Activated naive CD4-positive, alpha-beta T cell treated with anti-CD3 and anti-CD28 coated beads, Interleukin-2, amount 10 ng/mL, durations not matched to agents 7 days and 5 days (primary cell): ENCODE data around the gene ZNF500.
"Not testable (repeated sequence)": the region's sequence is repeated elsewhere in the genome, so short reads cannot be mapped to it uniquely, and the experiment has no call there.

ENCODE experiments used
- CTCF ChIA-PET: fragments of 350-600 bp; sonication (Branson Sonifier 250); formaldehyde crosslinking; loops from one replicate; lab custom pipeline; 2021; ENCODE audit warnings: antibody characterized with exemption; lab: Charles Lee
- DNase-seq: peaks from one replicate; pipeline ENCODE4 v3.0.0-alpha.2; 2020
- H3K27ac Mint-ChIP-seq: one replicate; pipeline ENCODE4 v1.8.0; 2021; ENCODE audit warnings: mild to moderate bottlenecking, moderate library complexity, mixed read lengths
- H3K27me3 Mint-ChIP-seq: one replicate; pipeline ENCODE4 v1.8.0; 2021; ENCODE audit warnings: mild to moderate bottlenecking, mixed read lengths
- H3K36me3 Mint-ChIP-seq: one replicate; pipeline ENCODE4 v1.8.0; 2021; ENCODE audit warnings: mixed read lengths
- H3K4me1 Mint-ChIP-seq: one replicate; pipeline ENCODE4 v1.8.0; 2021; ENCODE audit warnings: mixed read lengths
- H3K4me3 Mint-ChIP-seq: one replicate; pipeline ENCODE4 v1.8.0; 2021; ENCODE audit warnings: mild to moderate bottlenecking, moderate library complexity, mixed read lengths
- H3K9me3 Mint-ChIP-seq: one replicate; pipeline ENCODE4 v1.8.0; 2021; ENCODE audit warnings: mixed read lengths

ZNF500 gene

DNA sequence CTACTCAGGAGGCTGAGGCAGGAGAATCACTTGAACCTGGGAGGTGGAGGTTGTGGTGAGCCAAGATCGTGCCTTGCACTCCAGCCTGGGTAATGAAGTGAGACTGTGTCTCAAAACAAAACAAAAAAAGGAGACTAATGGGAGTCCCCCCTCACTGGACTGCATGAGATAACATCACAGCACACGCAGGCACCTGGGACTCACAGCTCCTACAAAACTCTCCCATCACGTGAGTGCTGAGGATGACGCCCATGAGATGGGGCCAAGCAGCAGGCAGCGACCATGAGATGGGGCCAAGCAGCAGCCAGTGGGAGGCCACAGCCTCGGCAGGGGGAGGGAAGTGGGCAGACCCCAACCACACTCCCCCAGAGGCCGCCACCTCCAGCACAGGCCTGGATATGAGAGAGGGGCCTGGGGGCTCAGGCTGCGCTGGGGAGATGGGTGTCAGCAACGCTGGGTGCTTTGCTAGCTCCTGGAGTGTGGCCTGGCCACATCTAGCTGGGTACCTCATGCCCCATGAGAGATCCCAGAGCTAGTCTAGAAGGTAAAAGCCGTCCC is 17.2 kb downstream of the ZNF500 start:
- no peak for DNase-seq
- CTCF ChIA-PET = interaction anchor here (0.8 kb wide), 1 partner anchor 14 kb away, joined by 3 read pairs; no protein-coding TSS in a partner anchor
- H3K4me3 Mint-ChIP-seq = no peak overlapping the region
- H3K9me3 Mint-ChIP-seq = no peaks in the 10 kb centered on the region
- H3K27me3 Mint-ChIP-seq = no peaks in the 10 kb centered on the region
- H3K36me3 Mint-ChIP-seq = peaks cover 8% of the 10 kb centered on the region
- no peak overlapping the region for H3K27ac Mint-ChIP-seq
- H3K4me1 Mint-ChIP-seq = peaks cover 14% of the 10 kb centered on the region

DNA sequence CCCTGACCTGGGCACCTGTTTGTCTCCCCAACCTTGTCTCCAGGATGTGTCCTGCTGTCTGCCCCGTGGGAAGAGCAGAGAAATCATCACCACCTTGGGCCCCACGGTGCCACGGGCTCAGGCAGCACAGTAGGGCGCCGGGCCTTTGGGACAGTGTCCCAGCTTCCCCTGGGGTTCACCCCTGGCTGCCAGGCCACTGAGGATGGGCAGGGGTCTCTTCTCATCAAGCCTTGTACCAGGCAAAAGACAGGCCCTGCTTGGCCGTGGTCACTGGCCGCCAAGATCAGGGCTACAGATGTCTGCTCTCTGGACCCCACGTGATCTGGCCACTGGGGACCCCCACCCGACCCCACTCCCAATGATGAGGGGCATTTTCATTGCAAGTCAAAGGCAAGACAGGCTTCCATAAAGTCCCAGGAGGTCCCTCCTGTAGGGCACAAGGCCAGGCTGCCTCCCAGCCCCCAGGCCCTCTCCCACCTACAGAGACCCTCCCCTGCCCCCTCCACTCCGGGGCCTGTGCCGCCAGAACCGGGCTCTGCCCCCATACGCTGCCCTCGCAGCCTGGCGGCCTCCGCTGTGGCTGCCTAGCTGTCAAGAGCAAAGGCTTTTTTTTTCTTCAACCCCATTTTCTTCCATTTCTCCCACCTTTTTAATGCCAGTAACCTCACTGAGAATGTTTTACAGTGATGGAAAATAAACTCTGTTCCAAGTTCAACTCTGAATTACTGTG is 18.1 kb downstream of the ZNF500 start:
- CTCF ChIA-PET = no interaction called here
- Mint-ChIP-seq H3K9me3 (no peaks in the 10 kb centered on the region), H3K27ac (peak overlapping the region; percentile 79), H3K36me3 (peaks cover 6% of the 10 kb centered on the region), H3K4me1 (peaks cover 14% of the 10 kb centered on the region), H3K4me3 (no peak overlapping the region), H3K27me3 (no peaks in the 10 kb centered on the region)
- DNase-seq = no peak

DNA sequence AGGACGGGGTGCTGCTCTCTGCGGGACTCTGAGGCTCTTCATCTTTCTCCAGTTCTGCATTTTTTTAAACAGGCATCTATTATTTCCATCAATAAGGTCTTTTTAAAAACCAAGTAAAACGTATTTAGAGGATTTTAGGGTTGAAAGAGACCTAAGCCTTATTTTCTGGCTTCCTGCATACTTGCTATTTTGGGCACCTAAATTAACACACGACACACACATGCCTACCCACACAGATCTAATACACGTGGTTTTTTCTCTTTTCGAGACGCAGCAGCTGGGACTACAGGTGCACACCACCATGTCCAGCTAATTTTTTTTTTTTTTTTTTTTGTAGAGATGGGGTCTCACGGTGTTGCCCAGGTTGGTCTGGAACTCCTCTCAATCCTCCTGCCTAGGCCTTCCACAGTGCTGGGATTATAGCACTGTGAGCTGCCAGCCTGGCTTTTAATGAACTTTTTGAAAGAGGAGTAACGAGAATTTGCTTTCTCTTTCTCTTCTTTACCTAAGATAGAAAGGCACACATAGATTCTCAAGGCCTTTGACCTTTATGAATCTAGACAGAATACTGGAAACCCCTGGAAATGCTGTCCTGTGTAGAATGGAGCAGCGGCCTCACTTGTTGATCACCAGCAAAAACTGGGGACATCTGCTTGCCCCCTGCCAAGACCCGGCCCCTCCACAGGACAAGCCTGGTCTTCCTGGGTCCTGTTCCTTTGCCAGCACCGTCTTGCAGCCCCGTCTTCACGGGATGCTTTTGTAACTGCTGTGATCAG is 18.9 kb downstream of the ZNF500 start:
- Mint-ChIP-seq H3K9me3 (no peaks in the 10 kb centered on the region), H3K4me3 (no peak overlapping the region), H3K36me3 (peaks cover 4% of the 10 kb centered on the region), H3K4me1 (peaks cover 20% of the 10 kb centered on the region), H3K27ac (peak overlapping the region; percentile 79), H3K27me3 (peaks cover 5% of the 10 kb centered on the region)
- no peak for DNase-seq
- CTCF ChIA-PET = no interaction called here

DNA sequence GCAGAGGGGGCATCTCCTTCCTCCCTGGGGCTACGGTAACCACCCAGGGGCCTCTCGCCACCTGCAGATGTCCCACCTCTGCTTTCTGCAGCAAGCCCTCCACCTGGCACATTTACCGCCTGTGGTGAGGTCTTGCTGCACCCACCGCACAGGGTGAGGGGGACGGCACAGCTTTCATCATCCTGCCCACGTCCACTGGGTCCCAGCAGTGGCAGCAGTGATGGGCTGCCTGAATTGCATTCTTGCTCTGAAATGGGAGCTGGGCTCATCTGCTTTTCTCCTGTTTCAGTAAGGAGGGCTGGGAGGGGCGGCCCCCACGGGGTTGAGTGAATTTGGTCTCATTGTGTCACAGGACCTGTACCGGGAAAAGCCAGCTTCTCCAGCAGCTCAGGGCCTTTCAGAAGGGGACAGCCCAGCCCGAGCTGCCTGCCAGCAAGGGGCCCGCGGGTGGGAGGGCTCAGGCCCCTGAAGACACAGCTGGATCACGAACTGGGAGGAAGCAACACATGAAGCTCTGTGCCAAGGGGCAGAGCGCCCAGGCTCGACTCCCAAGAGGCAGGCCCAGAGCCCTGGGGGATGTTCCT is 19.9 kb downstream of the ZNF500 start:
- Mint-ChIP-seq H3K36me3 (peaks cover 3% of the 10 kb centered on the region), H3K27ac (peak overlapping the region; percentile 79), H3K27me3 (peaks cover 15% of the 10 kb centered on the region), H3K4me1 (peaks cover 27% of the 10 kb centered on the region), H3K9me3 (no peaks in the 10 kb centered on the region), H3K4me3 (no peak overlapping the region)
- no peak for DNase-seq
- CTCF ChIA-PET = no interaction called here

DNA sequence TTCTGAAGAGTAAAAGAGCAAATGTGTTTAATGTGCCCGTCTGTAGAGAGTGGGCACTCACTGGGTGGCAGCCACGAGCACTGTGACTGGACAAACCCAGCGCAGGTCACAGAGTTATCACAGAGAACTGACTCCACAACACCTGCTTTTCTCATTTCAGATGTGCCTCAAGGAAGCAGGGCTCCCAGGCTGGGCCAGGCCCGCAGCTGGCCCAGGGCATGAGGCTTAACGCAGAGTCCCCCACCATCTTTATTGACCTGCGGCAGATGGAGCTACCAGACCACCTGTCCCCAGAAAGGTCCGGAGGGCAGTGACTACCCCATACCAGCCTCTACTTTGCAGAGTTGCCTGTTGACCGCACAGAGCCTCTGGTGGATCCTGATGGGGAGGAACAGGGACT is 20.7 kb downstream of the ZNF500 start:
- no peak for DNase-seq
- no peak overlapping the region for H3K27ac Mint-ChIP-seq
- CTCF ChIA-PET = no interaction called here
- H3K4me3 Mint-ChIP-seq = no peak overlapping the region
- peaks cover 27% of the 10 kb centered on the region for H3K4me1 Mint-ChIP-seq
- no peaks in the 10 kb centered on the region for H3K9me3 Mint-ChIP-seq
- peaks cover 19% of the 10 kb centered on the region for H3K27me3 Mint-ChIP-seq
- no peaks in the 10 kb centered on the region for H3K36me3 Mint-ChIP-seq

DNA sequence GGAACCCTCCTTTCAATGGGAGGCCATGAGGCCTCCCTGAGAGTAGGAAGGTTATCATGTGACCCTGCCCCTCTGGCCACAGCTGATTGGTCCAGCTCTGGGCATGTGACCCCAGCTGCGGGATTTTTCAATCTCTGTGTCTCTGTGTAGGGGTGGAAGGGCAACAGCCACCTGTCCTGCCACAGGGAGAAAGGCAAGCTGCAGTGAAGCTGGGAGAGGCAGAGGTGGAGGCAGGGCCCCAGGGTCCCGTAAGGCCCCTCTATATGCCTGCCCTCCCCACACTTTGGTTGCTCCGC is 21.7 kb downstream of the ZNF500 start:
- H3K36me3 Mint-ChIP-seq = no peaks in the 10 kb centered on the region
- H3K4me1 Mint-ChIP-seq = peaks cover 27% of the 10 kb centered on the region
- DNase-seq = no peak
- no peak overlapping the region for H3K4me3 Mint-ChIP-seq
- no peak overlapping the region for H3K27ac Mint-ChIP-seq
- no peaks in the 10 kb centered on the region for H3K9me3 Mint-ChIP-seq
- peaks cover 19% of the 10 kb centered on the region for H3K27me3 Mint-ChIP-seq
- CTCF ChIA-PET = no interaction called here

DNA sequence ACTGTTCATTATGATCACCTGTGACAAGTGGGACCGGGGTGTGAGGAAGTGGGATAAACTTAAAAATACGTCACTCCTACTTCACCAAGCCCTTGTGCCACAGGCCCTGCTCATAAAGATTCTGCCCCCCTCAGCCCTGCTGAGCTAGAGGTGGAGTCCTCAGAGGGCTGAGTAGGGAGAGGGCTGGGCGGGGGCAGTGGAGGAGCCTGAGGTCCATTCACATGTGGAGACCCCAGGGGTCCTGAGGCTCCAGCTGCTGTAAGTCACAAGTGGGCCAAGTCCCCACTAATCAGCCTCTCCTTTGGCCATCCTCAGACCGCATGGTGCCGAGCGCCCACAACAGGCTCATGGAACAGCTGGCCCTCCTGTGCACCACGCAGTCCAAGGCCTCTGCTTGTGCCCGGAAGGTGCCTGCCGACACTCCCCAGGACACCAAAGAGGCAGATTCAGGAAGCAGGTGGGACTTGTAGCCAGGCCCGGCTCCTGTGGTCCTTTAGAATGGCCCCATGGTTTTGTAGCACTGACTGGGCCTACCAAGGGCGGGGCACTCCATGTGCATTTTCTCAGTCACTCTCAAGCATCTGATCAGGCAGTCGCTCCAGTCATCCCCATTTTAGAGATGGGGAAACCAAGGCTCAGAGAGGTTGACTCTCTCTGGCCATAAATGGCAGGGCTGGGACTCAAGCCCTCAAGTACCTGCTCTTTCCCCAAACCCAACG is 22.2 kb downstream of the ZNF500 start:
- peaks cover 19% of the 10 kb centered on the region for H3K27me3 Mint-ChIP-seq
- CTCF ChIA-PET = no interaction called here

DNA sequence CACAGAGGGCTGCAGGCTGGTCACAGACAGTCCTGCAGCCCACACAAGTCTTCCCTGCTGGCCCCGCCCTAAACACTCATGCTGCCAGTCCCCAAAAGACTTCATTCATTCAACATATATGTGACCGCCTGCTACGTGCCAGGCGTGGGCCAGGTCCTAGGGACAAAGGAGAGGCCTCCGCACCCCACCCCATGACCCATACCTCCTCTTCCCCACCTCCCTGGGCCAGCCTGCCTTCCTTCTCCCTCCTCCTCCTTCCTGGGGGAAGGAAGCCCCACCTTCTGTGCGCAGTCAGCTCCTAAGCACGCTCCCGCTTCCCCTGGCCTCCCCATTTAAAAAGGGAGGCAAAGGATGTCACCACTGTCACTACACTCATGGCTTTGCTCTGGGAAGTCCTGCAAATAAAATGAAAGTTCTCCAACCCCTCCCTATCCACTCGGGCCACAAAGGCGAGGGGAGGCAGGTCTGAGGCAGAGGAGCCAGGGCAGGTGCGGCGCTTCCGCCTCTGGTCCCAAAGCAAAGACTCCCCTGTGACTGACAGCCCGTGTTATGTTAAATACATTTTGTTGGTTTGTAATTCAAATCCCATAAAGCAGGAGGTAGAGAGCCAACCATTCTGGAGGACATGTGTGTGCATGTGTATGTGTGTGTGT is 23.6 kb downstream of the ZNF500 start:
- Mint-ChIP-seq H3K9me3 (no peaks in the 10 kb centered on the region), H3K36me3 (no peaks in the 10 kb centered on the region), H3K27ac (peak overlapping the region; percentile 70), H3K4me1 (peaks cover 23% of the 10 kb centered on the region), H3K4me3 (peak overlapping the region; percentile 40), H3K27me3 (peaks cover 19% of the 10 kb centered on the region)
- no peak for DNase-seq
- CTCF ChIA-PET = no interaction called here

More for the DNA sequence above, 22.2 kb downstream of the ZNF500 start:
- Mint-ChIP-seq H3K4me1 (peaks cover 27% of the 10 kb centered on the region), H3K36me3 (no peaks in the 10 kb centered on the region), H3K27ac (no peak overlapping the region), H3K9me3 (no peaks in the 10 kb centered on the region), H3K4me3 (no peak overlapping the region)
- no peak for DNase-seq

DNA sequence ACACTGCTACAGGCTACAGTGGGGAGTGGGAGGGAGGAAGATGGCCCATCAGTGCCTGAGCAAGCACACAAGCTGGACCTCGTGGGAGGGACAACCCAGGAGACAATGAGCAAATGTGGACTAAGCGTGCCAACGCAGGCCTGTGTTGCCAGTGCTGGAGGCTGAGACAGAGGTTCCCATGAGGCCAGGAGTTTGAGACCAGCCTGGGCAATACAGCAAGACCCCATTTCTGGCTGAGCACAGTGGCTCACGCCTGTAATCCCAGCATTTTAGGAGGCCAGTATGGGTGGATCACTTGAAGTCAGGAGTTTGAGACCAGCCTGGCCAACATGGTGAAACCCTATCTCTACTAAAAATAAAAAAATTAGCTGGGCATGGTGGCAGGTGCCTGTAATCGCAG is 28.6 kb downstream of the ZNF500 start:
- DNase-seq, H3K36me3 Mint-ChIP-seq, CTCF ChIA-PET, H3K27ac Mint-ChIP-seq, H3K9me3 Mint-ChIP-seq, H3K4me3 Mint-ChIP-seq: not testable (repeated sequence)
- Mint-ChIP-seq H3K27me3 (peaks cover 17% of the 10 kb centered on the region), H3K4me1 (peaks cover 26% of the 10 kb centered on the region)

DNA sequence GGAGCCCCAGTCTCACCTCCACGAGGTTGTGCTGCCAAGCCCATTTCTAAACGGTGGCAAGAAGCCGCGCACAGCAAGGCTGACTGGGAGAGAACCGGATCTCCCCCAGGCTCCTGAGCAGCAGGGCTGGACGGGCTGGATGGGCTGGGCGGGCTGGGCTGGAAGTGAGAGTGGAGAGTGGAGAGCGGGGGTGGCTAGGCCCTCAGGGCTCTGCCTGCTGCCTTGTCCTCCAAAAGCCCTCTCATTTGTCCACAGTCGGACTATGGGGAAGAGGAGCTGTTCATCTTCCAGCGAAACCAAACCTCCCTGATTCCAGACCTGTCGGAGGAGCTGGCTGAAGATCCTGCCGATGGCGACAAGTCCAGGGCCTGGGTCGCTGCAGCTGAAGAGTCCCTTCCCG is 29.4 kb downstream of the ZNF500 start:
- H3K4me1 Mint-ChIP-seq = peaks cover 24% of the 10 kb centered on the region
- H3K27ac Mint-ChIP-seq = no peak overlapping the region

DNA sequence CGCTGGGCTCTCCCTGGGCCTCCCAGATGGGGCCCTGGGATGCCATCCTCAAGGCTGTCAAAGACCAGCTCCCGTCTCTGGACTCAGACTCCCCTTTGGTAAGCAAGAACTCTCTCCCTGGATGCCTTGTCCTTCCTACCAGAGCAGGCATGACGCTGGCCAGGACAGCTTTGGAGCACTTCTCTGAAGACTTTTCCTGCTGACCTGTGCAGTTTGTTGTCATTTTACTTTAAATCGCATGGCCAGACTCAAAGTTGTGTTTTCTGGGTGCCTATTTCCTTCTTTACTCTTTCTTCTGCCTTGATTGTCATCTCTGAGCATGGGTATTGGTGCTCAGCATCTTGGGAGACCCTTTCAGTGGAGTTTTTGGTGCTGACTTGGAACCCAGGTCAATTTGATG is 30.4 kb downstream of the ZNF500 start:
- Mint-ChIP-seq H3K36me3 (no peaks in the 10 kb centered on the region), H3K27ac (no peak overlapping the region), H3K4me3 (no peak overlapping the region), H3K27me3 (no peaks in the 10 kb centered on the region), H3K9me3 (no peaks in the 10 kb centered on the region), H3K4me1 (peaks cover 28% of the 10 kb centered on the region)
- CTCF ChIA-PET = no interaction called here
- DNase-seq = no peak

More for the DNA sequence above, 29.4 kb downstream of the ZNF500 start:
- Mint-ChIP-seq H3K4me3 (no peak overlapping the region), H3K9me3 (no peaks in the 10 kb centered on the region), H3K27me3 (peaks cover 8% of the 10 kb centered on the region), H3K36me3 (no peaks in the 10 kb centered on the region)
- DNase-seq = no peak
- CTCF ChIA-PET = no interaction called here

DNA sequence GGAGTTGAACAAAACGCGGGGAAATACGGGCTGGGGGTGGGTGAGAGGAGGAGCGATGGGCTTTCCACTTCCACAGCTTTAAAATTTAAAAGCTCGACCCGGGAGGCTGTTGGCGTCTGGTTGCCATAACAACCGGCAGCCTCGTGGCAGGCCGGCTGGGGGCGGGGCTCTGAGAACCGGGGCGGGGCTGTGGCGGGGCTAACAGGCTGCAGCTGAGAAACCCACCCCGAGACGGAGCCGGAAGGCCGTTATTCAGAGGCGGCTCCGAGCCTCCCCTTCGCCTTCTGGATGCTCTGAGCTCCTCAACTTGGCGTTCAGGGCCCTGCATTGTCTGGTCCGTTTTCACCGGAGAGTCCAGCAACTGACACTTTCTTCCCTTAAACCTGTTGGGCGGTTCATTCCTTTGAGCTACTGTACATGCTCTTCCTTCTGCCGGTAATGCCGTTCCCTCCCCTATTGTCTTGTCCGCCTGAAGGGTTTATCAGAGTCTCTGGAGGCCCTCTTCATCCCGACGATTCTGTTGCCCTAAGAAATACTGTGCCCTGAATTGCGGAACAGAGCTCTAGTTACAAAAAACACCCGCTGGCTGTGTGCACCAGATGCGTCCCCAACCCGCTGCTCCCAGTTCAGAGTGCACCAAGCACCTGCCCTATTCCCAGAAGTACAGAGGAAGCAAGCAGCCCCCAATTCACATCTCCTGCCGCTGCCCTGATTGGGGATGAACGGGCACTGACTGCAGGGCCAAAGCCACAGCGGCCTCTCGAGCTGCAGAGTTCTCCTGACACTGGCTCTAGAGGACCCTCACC is 32.0 kb downstream of the ZNF500 start:
- Mint-ChIP-seq H3K36me3 (no peaks in the 10 kb centered on the region), H3K27ac (peak overlapping the region; percentile 94), H3K4me3 (peak overlapping the region; percentile 86), H3K9me3 (no peaks in the 10 kb centered on the region), H3K4me1 (peaks cover 29% of the 10 kb centered on the region), H3K27me3 (no peaks in the 10 kb centered on the region)
- DNase-seq = peak; percentile 98
- CTCF ChIA-PET = interaction anchor here (0.7 to 1.3 kb wide), 9 partner anchors 14 to 357 kb away, joined by 3 to 5 read pairs (median 3); no protein-coding TSS in a partner anchor
